ENCODE data around the gene ALOX5AP. TPM values are rescaled to one million over a fixed set of nuclear protein-coding genes. Genes with fewer than 3 reads are reported as not detected.

ALOX5AP gene
- total RNA-seq, 1 experiment from 2014 or later = not detected

- no peak overlapping the region for H3K27ac Mint-ChIP-seq (ENCODE audit: unreplicated experiment)
- TF ChIP-seq, protein P1, sequence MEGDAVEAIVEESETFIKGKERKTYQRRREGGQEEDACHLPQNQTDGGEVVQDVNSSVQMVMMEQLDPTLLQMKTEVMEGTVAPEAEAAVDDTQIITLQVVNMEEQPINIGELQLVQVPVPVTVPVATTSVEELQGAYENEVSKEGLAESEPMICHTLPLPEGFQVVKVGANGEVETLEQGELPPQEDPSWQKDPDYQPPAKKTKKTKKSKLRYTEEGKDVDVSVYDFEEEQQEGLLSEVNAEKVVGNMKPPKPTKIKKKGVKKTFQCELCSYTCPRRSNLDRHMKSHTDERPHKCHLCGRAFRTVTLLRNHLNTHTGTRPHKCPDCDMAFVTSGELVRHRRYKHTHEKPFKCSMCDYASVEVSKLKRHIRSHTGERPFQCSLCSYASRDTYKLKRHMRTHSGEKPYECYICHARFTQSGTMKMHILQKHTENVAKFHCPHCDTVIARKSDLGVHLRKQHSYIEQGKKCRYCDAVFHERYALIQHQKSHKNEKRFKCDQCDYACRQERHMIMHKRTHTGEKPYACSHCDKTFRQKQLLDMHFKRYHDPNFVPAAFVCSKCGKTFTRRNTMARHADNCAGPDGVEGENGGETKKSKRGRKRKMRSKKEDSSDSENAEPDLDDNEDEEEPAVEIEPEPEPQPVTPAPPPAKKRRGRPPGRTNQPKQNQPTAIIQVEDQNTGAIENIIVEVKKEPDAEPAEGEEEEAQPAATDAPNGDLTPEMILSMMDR (IDR thresholded peaks at IDR 0.05; ENCODE audit: unreplicated experiment) = no peak
- BruUV-seq (replicated peaks) = no TSS peak
- intact Hi-C loops (cut with micrococcal nuclease; ENCODE audit: unreplicated experiment) = no loop called here
- no peak overlapping the region for H3K4me3 Mint-ChIP-seq (ENCODE audit: low read depth, unreplicated experiment)
- CTCF ChIA-PET = interaction anchor here (1.1 kb wide), 2 partner anchors 59 to 116 kb away, joined by 3 read pairs; no protein-coding TSS in a partner anchor
- H3K4me1 Mint-ChIP-seq (ENCODE audit: low read depth, unreplicated experiment) = peaks cover 21% of the 10 kb centered on the region
- peak; percentile 82 for DNase-seq
- H3K36me3 Mint-ChIP-seq (ENCODE audit: insufficient read depth, unreplicated experiment) = no peaks in the 10 kb centered on the region
- no peaks in the 10 kb centered on the region for H3K27me3 Mint-ChIP-seq (ENCODE audit: unreplicated experiment)
- no peaks in the 10 kb centered on the region for H3K9me3 Mint-ChIP-seq (ENCODE audit: low read depth, unreplicated experiment)
Observed at GRCh38 chr13:30792285-30793000, 57.1 kb downstream of the ALOX5AP start.

DNA sequence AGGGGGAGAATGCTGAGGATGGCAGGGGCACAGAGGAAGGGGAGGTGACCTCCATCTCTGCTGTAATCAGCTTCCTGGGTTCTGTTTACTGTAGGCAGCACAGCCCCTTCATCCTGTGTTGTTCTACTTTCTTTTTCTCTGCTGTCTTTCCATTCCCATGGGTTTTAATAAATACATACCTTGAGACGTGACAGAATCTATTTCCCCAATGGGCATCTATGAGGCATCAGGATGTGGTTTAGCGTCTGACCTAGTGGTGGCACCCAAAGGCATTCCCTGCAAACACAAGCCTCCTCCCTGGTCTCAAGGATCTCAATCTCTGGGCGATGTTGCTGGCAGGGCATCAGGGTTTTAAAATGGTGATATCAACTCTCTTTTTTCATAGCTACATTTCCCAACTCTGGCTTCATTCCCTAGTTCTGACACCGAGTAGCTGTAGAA, 60.8 kb downstream of the ALOX5AP start:
- intact Hi-C loops (cut with micrococcal nuclease; ENCODE audit: unreplicated experiment) = loop anchor here (5.0 kb wide), 1 partner anchor 54 kb away; no protein-coding TSS in a partner anchor
- DNase-seq = peak; percentile 45
- peak overlapping the region; percentile 34 for H3K27ac Mint-ChIP-seq (ENCODE audit: unreplicated experiment)
- H3K27me3 Mint-ChIP-seq (ENCODE audit: unreplicated experiment) = no peaks in the 10 kb centered on the region
- no peaks in the 10 kb centered on the region for H3K36me3 Mint-ChIP-seq (ENCODE audit: insufficient read depth, unreplicated experiment)
- no TSS peak for BruUV-seq (replicated peaks)
- peaks cover 21% of the 10 kb centered on the region for H3K4me1 Mint-ChIP-seq (ENCODE audit: low read depth, unreplicated experiment)
- CTCF ChIA-PET = interaction anchor here (0.9 to 1.5 kb wide), 2 partner anchors 56 to 249 kb away, joined by 3 to 5 read pairs; no protein-coding TSS in a partner anchor
- TF ChIP-seq, protein P1 (IDR thresholded peaks at IDR 0.05; ENCODE audit: unreplicated experiment) = no peak
- H3K9me3 Mint-ChIP-seq (ENCODE audit: low read depth, unreplicated experiment) = no peaks in the 10 kb centered on the region
- H3K4me3 Mint-ChIP-seq (ENCODE audit: low read depth, unreplicated experiment) = peak overlapping the region; percentile 48

- TF ChIP-seq, protein P1 (IDR thresholded peaks at IDR 0.05; ENCODE audit: unreplicated experiment) = no peak
- H3K27me3 Mint-ChIP-seq (ENCODE audit: unreplicated experiment) = no peaks in the 10 kb centered on the region
- intact Hi-C loops (cut with micrococcal nuclease; ENCODE audit: unreplicated experiment) = loop anchor here (5.0 kb wide), 1 partner anchor 55 kb away; no protein-coding TSS in a partner anchor
- DNase-seq = no peak
- peaks cover 21% of the 10 kb centered on the region for H3K4me1 Mint-ChIP-seq (ENCODE audit: low read depth, unreplicated experiment)
- H3K4me3 Mint-ChIP-seq (ENCODE audit: low read depth, unreplicated experiment) = peak overlapping the region; percentile 48
- no peaks in the 10 kb centered on the region for H3K9me3 Mint-ChIP-seq (ENCODE audit: low read depth, unreplicated experiment)
- no TSS peak for BruUV-seq (replicated peaks)
- CTCF ChIA-PET = interaction anchor here (1.5 kb wide), 1 partner anchor 248 kb away, joined by 5 read pairs; no protein-coding TSS in a partner anchor
- H3K27ac Mint-ChIP-seq (ENCODE audit: unreplicated experiment) = peak overlapping the region; percentile 34
- no peaks in the 10 kb centered on the region for H3K36me3 Mint-ChIP-seq (ENCODE audit: insufficient read depth, unreplicated experiment)
Observed at GRCh38 chr13:30796631-30797601, 61.6 kb downstream of the ALOX5AP start.

DNA sequence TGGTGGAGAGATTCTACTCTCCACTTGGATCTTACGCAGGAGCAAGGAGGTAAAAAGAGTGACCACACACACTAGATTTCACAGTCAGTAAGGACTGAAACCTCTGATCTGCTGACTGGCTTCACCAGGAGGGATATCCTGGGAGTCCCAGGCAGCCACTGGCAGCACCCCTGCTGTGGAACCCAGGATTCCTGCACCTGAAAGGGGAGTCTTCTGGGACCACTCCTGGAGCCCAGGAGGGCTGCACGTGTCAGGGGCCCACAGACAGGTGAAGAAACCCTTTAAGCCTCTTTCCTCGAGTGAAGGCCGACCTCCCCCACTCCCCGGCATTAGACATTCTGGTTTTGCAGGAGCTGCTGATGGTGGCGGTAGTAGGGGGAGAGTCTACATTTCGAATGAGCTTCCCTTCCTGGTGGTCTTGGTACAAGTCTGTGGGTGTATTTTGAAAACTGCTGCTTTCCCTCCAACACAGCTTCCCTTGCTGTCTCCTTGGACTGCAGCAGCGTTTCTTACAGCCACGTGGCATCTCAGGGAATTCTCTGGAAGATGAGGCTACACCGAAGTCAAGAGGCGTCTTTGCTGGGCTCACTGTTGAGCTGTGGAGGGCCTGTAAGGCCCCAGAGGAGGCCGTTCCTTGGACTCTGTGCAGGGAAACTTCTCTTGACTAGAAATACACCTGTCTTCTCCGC, 62.6 kb downstream of the ALOX5AP start:
- Mint-ChIP-seq H3K4me3 (ENCODE audit: low read depth, unreplicated experiment) (no peak overlapping the region), H3K9me3 (ENCODE audit: low read depth, unreplicated experiment) (no peaks in the 10 kb centered on the region), H3K36me3 (ENCODE audit: insufficient read depth, unreplicated experiment) (no peaks in the 10 kb centered on the region), H3K27ac (ENCODE audit: unreplicated experiment) (no peak overlapping the region), H3K27me3 (ENCODE audit: unreplicated experiment) (no peaks in the 10 kb centered on the region), H3K4me1 (ENCODE audit: low read depth, unreplicated experiment) (peaks cover 21% of the 10 kb centered on the region)
- TF ChIP-seq, protein P1 (IDR thresholded peaks at IDR 0.05; ENCODE audit: unreplicated experiment) = no peak
- intact Hi-C loops (cut with micrococcal nuclease; ENCODE audit: unreplicated experiment) = loop anchor here (5.0 kb wide), 1 partner anchor 56 kb away; no protein-coding TSS in a partner anchor
- no peak for DNase-seq
- CTCF ChIA-PET = no interaction called here
- no TSS peak for BruUV-seq (replicated peaks)

Data from Calu3 (cell line).